GM10847 (cell line): ENCODE data around the gene CLASP1.

Source experiments
- POLR2A ChIP-seq: IDR thresholded peaks from 2 replicates; pipeline ENCODE4 v1.6.1; 2011; ENCODE audit not compliant: insufficient read length; ENCODE audit errors: extremely low read depth

The CLASP1 gene

DNA sequence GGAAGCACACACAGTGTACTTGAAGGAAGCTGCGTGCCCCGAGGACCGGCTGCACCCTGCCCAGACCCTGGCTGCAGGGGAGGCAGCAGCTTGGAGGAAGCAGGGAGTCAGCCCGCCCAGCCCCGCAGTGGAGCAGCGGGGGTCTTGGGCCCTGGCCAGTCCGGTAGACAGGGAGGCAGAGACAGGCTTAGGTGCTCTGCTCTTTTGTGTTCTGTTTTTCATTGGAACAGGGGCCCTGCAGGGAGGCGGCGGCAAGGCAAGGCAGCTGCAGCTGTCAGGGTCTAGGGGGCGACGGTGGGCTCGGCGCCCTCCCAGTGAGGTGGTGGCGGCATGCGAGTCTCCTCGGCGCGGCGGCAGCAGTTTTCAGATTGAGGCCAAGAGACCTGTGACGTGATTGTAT is 311.0 kb downstream of the CLASP1 start:
- TF ChIP-seq POLR2A, result no peak

DNA sequence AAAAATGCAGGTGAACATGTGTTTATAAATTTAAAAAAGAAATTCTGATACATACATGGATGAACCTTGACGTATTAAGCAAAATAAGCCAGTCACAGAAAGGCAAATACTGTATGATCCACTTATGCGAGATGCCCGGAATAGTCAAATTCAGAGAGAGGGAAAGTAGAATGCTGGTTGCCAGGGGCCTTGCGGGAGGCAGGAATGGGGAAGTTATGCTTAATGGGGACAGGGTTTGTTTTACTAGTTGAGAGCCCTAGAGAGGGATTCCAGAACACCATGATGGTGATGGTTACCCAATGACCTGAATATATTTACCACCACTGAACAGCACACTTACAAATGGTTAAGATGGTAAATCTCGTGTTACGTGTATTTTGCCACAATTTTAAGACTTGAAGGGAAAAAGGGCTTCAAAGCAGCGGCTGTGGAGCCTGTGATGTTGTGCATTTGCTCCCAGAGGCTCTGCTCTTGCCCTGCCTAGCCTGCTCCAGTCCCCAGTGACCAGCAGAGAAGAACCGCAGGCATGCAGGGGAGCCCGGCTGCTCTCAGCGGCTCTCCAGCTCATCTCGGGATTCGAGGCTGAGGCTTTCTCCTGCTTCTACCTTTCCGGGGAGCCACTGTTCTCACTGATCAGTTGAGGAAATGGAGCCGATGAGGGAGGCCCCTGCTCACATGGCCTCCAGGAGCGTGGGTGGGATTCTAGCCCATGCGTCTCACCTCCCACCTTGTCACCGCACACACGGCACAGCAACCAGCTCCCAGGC is 312.6 kb downstream of the CLASP1 start:
- no peak for TF ChIP-seq POLR2A

DNA sequence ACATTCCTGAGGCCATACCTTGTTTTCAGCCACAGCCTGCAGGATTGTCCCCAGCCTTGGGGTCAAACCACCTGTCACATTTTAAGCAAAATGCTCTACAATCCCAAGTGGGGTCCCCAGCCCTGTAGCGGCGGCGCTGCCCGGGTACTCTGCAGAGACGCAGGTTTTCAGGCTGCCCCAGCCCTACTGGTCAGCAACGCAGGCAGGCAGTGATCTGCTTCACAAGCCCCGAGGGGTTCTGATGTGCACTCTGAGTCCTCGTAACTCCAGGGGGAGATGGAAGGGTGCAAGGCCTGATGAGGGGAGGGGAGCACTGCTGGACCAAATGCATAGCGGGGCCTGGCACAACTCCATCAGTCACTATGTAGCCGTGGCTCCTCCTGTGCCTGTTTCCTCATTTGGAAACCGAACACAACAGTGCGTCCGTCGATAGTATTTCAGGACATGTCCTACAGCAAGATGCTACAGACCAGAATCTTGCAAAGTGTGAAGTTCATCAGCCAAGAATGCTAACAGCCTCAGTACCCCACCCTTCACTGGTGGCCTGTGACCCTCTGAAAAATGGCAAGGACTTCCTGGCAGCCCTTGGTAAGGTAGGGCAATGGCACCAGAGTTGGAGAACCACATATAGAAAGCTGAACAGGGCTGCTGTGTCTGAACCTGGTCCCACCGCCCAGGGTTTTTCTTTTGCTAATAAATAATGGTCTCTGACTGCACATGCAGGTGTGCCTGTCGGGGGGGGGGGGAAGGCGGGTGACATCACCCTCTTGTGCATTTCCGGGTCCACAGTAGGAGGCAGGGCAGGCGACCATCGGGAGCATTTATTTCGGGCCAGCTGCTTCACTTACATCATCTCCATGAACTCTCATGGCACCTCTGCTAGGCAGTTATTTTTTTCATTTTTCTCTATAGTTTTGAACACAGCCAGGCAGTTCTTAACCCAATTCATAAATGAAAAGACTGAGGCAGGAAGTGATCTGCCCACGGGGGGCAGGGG is 313.7 kb downstream of the CLASP1 start:
- no peak for TF ChIP-seq POLR2A

DNA sequence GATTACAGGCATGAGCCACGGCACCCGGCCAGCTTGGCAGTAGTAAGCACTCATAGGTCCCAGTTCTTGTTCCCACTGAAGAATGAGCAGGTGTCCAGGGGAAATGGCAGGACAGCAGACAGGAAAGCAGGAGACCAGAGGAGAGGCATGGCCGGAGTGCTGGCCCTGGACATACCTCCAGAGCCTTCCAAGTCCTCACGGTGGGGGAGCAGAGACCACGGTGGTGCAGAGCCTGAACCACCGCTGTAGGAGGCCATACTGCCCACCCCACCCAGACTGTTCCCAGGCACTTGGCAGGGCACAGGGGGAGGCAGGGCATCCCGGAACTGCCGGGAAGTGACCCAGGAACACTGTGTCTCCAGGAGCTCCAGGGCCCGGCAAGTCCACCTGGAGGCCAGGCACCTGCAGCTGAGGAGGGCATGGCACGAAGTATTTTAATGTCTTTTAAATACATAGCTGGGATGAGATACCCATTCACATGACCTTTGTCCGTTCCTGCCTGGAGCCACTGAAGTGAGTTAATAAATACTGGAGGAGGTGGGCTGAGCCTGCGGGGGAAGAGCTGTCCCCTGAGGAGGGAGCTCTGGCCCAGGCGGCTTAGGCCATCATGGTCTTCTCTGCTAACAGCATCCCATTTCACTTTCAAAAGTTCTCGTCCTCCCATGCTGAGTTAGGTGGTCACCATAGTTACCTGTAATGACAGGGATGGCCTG is 314.5 kb downstream of the CLASP1 start:
- TF ChIP-seq POLR2A, result no peak

DNA sequence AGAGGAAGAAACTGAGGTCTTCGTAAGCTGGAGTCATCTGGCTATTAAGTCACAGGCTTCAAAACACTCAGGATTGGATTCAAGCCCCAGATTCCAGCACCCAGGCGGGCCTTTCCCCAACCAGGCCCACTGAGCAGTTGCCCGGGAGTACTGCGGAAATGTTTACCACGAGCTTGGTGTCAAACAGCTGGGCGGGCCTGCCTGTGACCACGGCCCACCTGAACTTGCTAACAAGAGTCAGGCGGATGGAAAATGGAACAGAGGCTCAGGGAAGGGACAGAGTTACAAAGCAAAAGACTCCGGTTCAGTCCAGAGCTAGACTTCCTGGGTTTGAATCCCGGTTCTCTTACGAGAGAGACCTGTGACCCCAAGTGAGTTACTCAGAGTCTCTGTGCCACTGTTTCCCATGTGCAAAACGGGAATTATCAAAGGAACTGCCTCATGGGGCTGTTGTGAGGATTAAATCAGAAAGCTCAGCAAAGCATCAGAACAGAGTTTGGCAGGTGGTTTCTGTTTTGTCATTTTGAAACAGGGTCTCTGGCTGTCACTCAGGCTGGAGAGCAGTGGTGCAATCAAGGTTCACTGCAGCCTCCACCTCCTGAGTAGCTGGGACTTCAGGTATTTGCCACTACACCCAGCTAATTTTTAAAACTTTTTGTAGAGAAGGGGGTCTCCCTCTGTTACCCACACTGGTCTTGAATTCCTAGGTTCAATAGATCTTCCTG is 315.3 kb downstream of the CLASP1 start:
- TF ChIP-seq POLR2A, result no peak

DNA sequence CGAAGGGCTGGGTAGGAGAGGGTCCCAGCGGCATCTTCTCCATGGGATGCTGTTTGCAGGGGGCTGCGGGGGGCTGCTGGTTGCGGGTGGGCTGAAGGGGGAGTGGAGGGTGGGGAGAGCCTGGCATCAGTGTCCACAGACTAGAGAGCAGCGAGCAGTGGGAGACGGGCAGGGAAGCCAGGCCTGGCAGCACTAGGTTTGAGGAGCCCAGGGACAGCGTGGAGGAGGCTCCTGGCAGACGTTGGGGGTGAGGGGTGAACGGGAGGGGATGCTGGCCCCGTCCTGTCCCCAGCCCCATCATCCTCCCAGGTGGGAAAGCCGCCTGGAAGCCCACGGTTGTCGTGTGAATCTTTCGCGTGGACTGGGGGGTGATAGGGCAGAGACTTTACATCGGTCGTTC is 316.0 kb downstream of the CLASP1 start:
- TF ChIP-seq POLR2A, result no peak

DNA sequence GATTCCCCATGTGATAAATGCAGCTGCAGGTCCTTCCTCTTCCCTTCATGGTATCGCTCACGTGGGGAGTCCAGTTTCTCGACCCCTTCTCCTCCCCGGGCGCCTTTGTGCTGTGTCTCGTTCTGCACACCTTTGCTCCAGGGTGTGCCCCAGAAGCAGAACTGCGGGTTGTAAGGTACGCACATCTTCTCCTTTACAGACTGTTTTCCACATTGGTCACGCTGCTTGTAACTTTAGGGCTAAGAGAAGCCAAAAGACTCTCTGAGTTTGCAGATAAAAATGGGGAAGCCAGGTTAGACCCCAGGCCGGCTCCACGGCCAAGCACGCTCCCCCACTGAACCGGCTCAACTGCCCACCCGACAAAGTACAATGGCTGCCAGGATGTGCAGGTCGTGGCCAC is 318.3 kb downstream of the CLASP1 start:
- no peak for TF ChIP-seq POLR2A

DNA sequence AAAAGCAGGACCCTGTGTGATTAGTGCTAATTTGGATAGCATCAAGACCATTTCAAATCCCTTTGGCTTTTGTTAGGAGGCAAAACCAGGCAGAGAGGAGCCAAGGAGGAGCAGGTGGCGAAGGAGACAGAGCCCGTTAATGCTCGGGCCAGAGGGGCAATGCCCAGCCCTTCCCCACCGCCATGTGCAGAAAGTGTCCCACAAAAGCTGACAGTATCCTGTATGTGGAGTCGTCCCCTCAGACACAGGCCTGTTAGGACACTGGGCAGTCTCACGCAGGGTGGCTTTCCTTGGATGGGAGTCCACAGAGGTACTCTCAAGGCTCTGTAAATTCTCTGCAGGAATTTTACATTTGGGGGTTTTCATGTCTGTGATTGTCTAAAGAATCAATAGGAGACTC is 319.5 kb downstream of the CLASP1 start:
- no peak for TF ChIP-seq POLR2A

DNA sequence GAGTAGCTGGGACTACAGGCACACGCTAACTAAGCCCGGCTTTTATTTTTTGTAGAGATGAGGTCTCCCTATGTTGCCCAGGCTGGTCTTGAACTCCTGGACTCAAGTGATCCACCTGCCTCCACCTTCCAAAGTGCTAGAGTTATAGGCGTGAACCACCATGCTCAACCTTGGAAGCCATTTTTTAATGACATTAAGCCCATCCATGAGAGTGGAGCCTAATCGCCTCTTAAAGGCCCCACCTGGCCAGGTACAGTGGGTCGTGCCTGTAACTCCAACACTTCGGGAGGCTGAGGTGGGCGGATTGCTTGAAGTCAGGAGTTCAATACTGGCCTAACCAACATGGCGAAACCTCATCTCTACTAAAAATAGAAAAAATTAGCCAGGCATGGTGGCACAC is 322.6 kb downstream of the CLASP1 start:
- TF ChIP-seq POLR2A, result no peak

DNA sequence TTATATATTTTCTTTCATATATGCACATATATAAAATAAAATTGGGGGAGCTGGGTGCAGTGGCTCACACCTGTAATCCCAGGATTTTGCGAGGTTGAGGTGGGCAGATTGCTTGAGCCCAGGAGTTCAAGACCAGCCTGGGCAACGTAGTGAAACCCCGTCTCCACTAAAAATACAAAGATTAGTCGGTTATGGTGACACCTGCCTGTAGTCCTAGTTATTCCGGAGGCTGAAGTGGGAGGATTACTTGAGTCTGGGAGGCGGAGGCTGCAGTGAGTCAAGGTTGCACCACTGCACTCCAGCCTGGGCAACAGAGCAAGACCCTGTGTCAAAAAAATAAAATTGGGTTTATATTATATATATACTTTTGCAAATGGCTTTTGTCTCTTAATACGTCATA is 324.7 kb downstream of the CLASP1 start:
- TF ChIP-seq POLR2A, result no peak

DNA sequence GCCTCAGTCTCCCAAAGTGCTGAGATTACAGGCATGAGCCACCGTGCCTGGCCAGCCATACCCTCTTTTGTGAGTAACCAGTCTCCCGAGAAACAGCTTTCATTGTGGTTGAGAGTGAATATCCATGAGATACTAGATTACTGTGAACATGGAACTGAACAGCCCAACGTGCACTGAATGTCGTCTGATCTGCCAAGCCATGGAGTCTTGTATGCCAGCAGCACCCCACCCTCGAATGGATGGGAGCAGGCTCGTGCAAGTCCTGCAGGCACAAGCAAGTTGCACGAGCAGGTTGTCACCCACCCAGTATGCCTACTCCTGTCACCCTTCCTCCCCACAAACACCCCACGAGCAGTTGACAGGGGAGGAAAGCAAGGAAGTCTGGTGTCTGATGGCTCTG is 327.8 kb downstream of the CLASP1 start:
- TF ChIP-seq POLR2A, result no peak

DNA sequence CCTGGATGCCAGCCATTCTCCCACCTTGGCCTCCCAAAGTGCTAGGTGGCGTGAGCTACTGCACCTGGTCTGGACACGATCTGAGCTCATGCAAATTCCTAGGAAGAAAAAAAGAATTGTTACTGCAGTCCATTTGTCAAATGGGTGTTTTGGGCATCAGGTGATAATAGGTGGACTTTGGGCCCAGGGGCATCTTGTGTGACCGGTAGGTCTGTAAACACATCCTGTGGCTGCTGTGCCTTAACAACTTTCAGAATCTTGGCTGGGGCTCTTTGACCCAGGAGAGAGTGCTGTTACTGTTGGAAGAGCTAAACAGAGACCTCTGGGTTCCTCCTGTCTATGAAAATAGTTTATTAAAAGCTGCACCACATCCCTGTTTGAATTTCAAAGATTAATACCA is 329.3 kb downstream of the CLASP1 start:
- TF ChIP-seq POLR2A, result no peak

DNA sequence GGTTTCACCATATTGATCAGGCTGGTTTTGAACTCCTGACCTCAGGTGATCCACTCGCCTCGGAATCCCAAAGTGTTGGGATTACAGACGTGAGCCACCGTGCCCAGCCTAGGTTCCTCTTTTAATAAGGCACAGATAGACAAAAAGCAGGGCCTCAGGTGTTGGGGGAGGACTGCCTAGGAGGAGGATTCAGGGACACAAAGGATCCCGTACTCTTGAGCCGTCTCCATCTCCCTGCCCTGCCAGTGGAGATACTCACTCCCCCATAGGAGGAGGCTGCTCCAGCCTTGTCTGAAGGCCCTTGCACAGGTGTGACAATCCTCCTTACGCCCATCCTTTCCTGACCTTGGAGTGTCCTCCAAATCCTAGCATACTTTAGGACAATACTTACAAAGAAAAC is 332.3 kb downstream of the CLASP1 start:
- no peak for TF ChIP-seq POLR2A

DNA sequence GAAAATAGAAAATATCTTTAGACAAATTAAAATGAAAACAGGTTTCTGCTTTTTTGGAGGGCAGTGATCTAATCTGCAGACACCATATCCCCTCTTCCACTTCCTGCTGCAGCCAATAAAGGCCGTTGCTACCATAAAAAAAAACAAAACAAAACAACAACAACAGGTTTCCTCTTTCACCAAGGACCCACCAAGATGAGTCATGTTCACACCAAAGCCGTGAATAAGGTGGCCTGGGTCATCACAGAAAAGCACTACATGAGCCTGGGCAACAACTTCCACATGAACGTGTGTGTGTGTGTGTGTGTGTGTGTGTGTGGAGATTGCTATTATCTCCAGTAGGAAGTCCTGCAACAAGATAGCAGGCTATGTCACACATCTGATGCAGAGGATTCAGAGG is 339.5 kb downstream of the CLASP1 start:
- no peak for TF ChIP-seq POLR2A

DNA sequence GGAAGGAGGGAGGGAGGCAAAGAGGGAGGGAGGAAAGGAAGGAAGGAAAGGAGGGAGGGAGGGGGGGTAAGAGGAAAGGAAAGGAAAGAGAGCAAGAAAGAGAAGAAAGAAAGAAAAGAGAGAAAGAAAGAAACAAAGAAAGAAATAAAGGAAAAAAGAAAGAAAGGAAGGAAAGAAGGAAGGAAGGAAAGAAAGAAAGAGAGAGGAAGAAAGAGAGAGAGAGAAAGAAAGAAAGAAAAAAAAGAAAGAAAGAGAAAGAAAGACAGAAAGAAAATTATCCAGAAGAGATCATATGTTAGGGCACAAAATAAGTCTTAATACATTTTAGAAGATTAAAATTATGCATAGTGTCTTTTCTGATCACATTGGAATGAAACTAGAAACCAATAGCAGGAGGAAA is 339.9 kb downstream of the CLASP1 start:
- no peak for TF ChIP-seq POLR2A
